OCI-LY7 (cell line): ENCODE results near the gene KDM6B. TPM values are rescaled to one million over a fixed set of nuclear protein-coding genes. Genes with fewer than 3 reads are reported as not detected.

Source experiments
- BruUV-seq: library from RNA; stranded (reverse); fragments of 400-500 nt; replicated peaks from 2 replicates; lab custom pipeline; 2021; lab: Mats Ljungman, UMichigan
- CTCF ChIA-PET: fragments of 300-600 bp; sonication (Branson Sonifier 250); formaldehyde crosslinking; loops from one replicate; lab custom pipeline; 2022; ENCODE audit warnings: antibody characterized with exemption; ENCODE audit not compliant: unreplicated experiment; lab: Charles Lee
- POLR2A ChIA-PET: fragments of 300-600 bp; sonication (Branson Sonifier 250); formaldehyde crosslinking; loops from one replicate; lab custom pipeline; 2022; ENCODE audit warnings: antibody characterized with exemption; lab: Charles Lee
- DNase-seq: peaks from one replicate; pipeline ENCODE4 v3.0.0-alpha.2; 2015; ENCODE audit warnings: low spot score
- H2AFZ ChIP-seq: fragments of 200-600 bp; sonication (generic), shearing (Covaris generic); 2 replicates; pipeline ENCODE4 v1.6.1; 2014; ENCODE audit warnings: mild to moderate bottlenecking, antibody characterized with exemption, low read length, moderate library complexity
- H3K27ac ChIP-seq: fragments of 200-600 bp; sonication (generic); 2 replicates; pipeline ENCODE4 v1.5.1; 2014; ENCODE audit warnings: mixed run types, low read depth, mild to moderate bottlenecking, moderate library complexity, low read length, inconsistent platforms; ENCODE audit not compliant: poor library complexity, severe bottlenecking
- H3K36me3 ChIP-seq: fragments of 200-600 bp; sonication (generic); 2 replicates; pipeline ENCODE4 v1.6.1; 2014; ENCODE audit warnings: mild to moderate bottlenecking, antibody characterized with exemption, low read length, moderate library complexity, mixed read lengths; ENCODE audit not compliant: insufficient read depth
- H3K4me1 ChIP-seq: fragments of 200-600 bp; sonication (generic); 2 replicates; pipeline ENCODE4 v1.5.1; 2014; ENCODE audit warnings: mild to moderate bottlenecking, low read length; ENCODE audit not compliant: insufficient read depth, poor library complexity, severe bottlenecking
- H3K4me2 ChIP-seq: fragments of 200-600 bp; sonication (generic); 2 replicates; pipeline ENCODE4 v1.6.1; 2014; ENCODE audit warnings: mild to moderate bottlenecking, low read length
- H3K4me3 ChIP-seq: fragments of 200-600 bp; sonication (generic); 2 replicates; pipeline ENCODE4 v1.5.1; 2014; ENCODE audit warnings: mild to moderate bottlenecking, low read depth, low read length; ENCODE audit not compliant: poor library complexity, severe bottlenecking
- H3K79me2 ChIP-seq: fragments of 200-600 bp; sonication (generic); 2 replicates; pipeline ENCODE4 v1.6.1; 2016; ENCODE audit warnings: low read depth, mild to moderate bottlenecking, low read length, moderate library complexity, mixed read lengths; ENCODE audit not compliant: insufficient read depth
- H3K9me2 ChIP-seq: fragments of 200-600 bp; sonication (generic); 2 replicates; pipeline ENCODE4 v1.6.1; 2016; ENCODE audit warnings: mild to moderate bottlenecking, low read length, mixed read lengths; ENCODE audit not compliant: insufficient read depth
- H3K9me3 ChIP-seq: fragments of 200-600 bp; sonication (generic); 2 replicates; pipeline ENCODE4 v1.6.1; 2014; ENCODE audit warnings: mild to moderate bottlenecking, mixed run types, low read length, mixed read lengths
- H4K20me1 ChIP-seq: fragments of 200-600 bp; sonication (generic); 2 replicates; pipeline ENCODE4 v1.6.1; 2014; ENCODE audit warnings: mild to moderate bottlenecking, antibody characterized with exemption, low read length, moderate library complexity, mixed read lengths; ENCODE audit not compliant: insufficient read depth
- CTCF ChIP-seq: fragments of 200-600 bp; sonication (generic); conservative IDR thresholded peaks from 2 replicates; pipeline ENCODE4 v1.5.1; 2014; ENCODE audit warnings: mild to moderate bottlenecking, antibody characterized with exemption, low read length, moderate library complexity, mixed read lengths
- EZH2phosphoT487 ChIP-seq: fragments of 200-600 bp; sonication (generic); IDR thresholded peaks from 2 replicates; pipeline ENCODE4 v1.6.1; 2018; ENCODE audit warnings: low read depth, borderline replicate concordance, mild to moderate bottlenecking, mixed run types, antibody characterized with exemption, low read length, moderate library complexity, mixed read lengths
- intact Hi-C: fragments of 100-400 bp; cut with micrococcal nuclease; formaldehyde crosslinking; loops from one replicate; pipeline ENCODE4 v1.10.0; 2022; ENCODE audit not compliant: unreplicated experiment
- total RNA-seq, 2 experiments: library from RNA; depleted of rRNA in 1 of 2; stranded (reverse); fragments of >200 nt in 1 of 2; shearing (Covaris generic) in 1 of 2; gene quantifications; 2 replicates each; pipeline ENCODE4 v1.2.3, GENCODE V29; 2014 to 2022

The KDM6B gene
- total RNA-seq, 2 experiments from 2014 or later, result 10.0 to 62.9 TPM

GRCh38 chr17:7820231-7820630 lies 13.8 kb upstream of the KDM6B start:
- ChIA-PET POLR2A (interaction anchor here (0.6 kb wide), 1 partner anchor 100 kb away, joined by 3 read pairs; no protein-coding TSS in a partner anchor), CTCF (no interaction called here)
- Histone ChIP-seq H2AFZ (no peak overlapping the region), H3K4me3 (no peak overlapping the region), H3K4me1 (no peaks in the 10 kb centered on the region), H3K9me2 (no peaks in the 10 kb centered on the region), H3K36me3 (no peaks in the 10 kb centered on the region), H3K27ac (no peak overlapping the region), H4K20me1 (no peaks in the 10 kb centered on the region), H3K79me2 (no peaks in the 10 kb centered on the region), H3K4me2 (no peak overlapping the region), H3K9me3 (no peaks in the 10 kb centered on the region)
- TF ChIP-seq CTCF, result no peak
- TF ChIP-seq EZH2phosphoT487, result no peak
- intact Hi-C loops, result loop anchor here (10.0 kb wide), 1 partner anchor 225 kb away; no protein-coding TSS in a partner anchor
- no TSS peak for BruUV-seq
- DNase-seq, result no peak

GRCh38 chr17:7822126-7822525 lies 11.9 kb upstream of the KDM6B start:
- no peak overlapping the region for H3K4me2 ChIP-seq
- BruUV-seq, result no TSS peak
- H3K4me3 ChIP-seq, result no peak overlapping the region
- ChIA-PET CTCF (no interaction called here), POLR2A (no interaction called here)
- H3K4me1 ChIP-seq, result no peaks in the 10 kb centered on the region
- no peaks in the 10 kb centered on the region for H3K79me2 ChIP-seq
- TF ChIP-seq CTCF (no peak), EZH2phosphoT487 (no peak)
- H3K9me2 ChIP-seq, result no peaks in the 10 kb centered on the region
- H3K9me3 ChIP-seq, result no peaks in the 10 kb centered on the region
- no peaks in the 10 kb centered on the region for H4K20me1 ChIP-seq
- H3K36me3 ChIP-seq, result no peaks in the 10 kb centered on the region
- intact Hi-C loops, result loop anchor here (1.0 to 10.0 kb wide), 4 partner anchors 29 to 223 kb away; partner anchors contain the start of gene NAA38
- H3K27ac ChIP-seq, result no peak overlapping the region
- no peak for DNase-seq
- no peak overlapping the region for H2AFZ ChIP-seq

GRCh38 chr17:7823581-7824001 lies 10.4 kb upstream of the KDM6B start:
- no TSS peak for BruUV-seq
- TF ChIP-seq CTCF (no peak), EZH2phosphoT487 (no peak)
- Histone ChIP-seq H3K4me3 (no peak overlapping the region), H4K20me1 (no peaks in the 10 kb centered on the region), H3K9me3 (no peaks in the 10 kb centered on the region), H3K79me2 (no peaks in the 10 kb centered on the region), H3K36me3 (no peaks in the 10 kb centered on the region), H2AFZ (no peak overlapping the region), H3K9me2 (no peaks in the 10 kb centered on the region), H3K4me2 (no peak overlapping the region), H3K27ac (no peak overlapping the region), H3K4me1 (no peaks in the 10 kb centered on the region)
- no peak for DNase-seq
- ChIA-PET POLR2A (no interaction called here), CTCF (no interaction called here)
- intact Hi-C loops, result loop anchor here (2.0 to 10.0 kb wide), 2 partner anchors 165 to 221 kb away; no protein-coding TSS in a partner anchor
